ENCODE results near the gene FABP3. TPM values are rescaled to one million over a fixed set of nuclear protein-coding genes. Genes with fewer than 3 reads are reported as not detected.

Gene FABP3
- total RNA-seq, 2 donors from 2014 or later = 3.0 to 3.4 TPM

- H3K27ac Mint-ChIP-seq = no peak overlapping the region
- Histone ChIP-seq H3K9ac (ENCODE audit: extremely low read depth, low read length, poor library complexity, severe bottlenecking) (no peak overlapping the region), H3K36me3 (ENCODE audit: control insufficient read depth, insufficient read depth, low read length) (peaks cover 34% of the 10 kb centered on the region), H3K27ac (ENCODE audit: low read depth, low read length) (no peak overlapping the region), H3K4me1 (ENCODE audit: control insufficient read depth, insufficient read depth, low read length) (no peaks in the 10 kb centered on the region), H3K27me3 (ENCODE audit: control insufficient read depth, insufficient read depth, low read length, poor library complexity, severe bottlenecking) (no peaks in the 10 kb centered on the region), H3K4me3 (ENCODE audit: low read length) (no peak overlapping the region), H3K9me3 (ENCODE audit: control insufficient read depth, low read length) (no peaks in the 10 kb centered on the region)
- H3K27me3 Mint-ChIP-seq (ENCODE audit: insufficient read depth) = no peaks in the 10 kb centered on the region
- H3K9me3 Mint-ChIP-seq = no peaks in the 10 kb centered on the region
- no peaks in the 10 kb centered on the region for H3K4me1 Mint-ChIP-seq
- H3K4me3 Mint-ChIP-seq = no peak overlapping the region
- peaks cover 38% of the 10 kb centered on the region for H3K36me3 Mint-ChIP-seq (ENCODE audit: low read depth)
- WGBS, 2 experiments (ENCODE audit: insufficient coverage in 1 of 2, insufficient read length in 1 of 2) = 95% methylated on average over 4 of the region's 4 CpGs; no CpG with 5 or more reads in 1 of the 2 experiments
- no peak for TF ChIP-seq CTCF (conservative IDR thresholded peaks at IDR 0.05)
- no peak for DNase-seq
Observed at GRCh38 chr1:31324093-31324492, 48.8 kb downstream of the FABP3 start.

DNA sequence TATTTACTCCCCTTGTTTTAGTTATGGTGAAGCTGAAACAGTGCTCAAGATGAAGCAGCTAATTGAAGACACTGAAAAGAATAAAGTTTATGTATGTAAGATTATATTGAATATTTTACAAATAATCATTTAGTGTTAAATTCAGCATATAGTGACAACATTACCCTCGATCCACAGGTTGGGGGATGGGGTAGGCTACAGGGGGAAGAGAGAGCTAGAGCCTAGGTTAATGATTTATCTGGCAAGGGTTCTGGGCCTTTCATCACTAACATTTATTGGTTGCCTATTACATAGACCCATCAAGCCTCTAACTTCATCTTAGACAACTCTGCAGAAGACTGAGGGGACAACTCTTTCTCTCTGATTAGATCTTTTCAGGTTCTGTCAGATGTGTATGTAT, 54.7 kb downstream of the FABP3 start:
- Histone ChIP-seq H3K4me1 (ENCODE audit: control insufficient read depth, insufficient read depth, low read length) (no peaks in the 10 kb centered on the region), H3K4me3 (ENCODE audit: low read length) (no peak overlapping the region), H3K27ac (ENCODE audit: low read depth, low read length) (no peak overlapping the region), H3K9ac (ENCODE audit: extremely low read depth, low read length, poor library complexity, severe bottlenecking) (no peak overlapping the region), H3K27me3 (ENCODE audit: control insufficient read depth, insufficient read depth, low read length, poor library complexity, severe bottlenecking) (no peaks in the 10 kb centered on the region), H3K9me3 (ENCODE audit: control insufficient read depth, low read length) (no peaks in the 10 kb centered on the region), H3K36me3 (ENCODE audit: control insufficient read depth, insufficient read depth, low read length) (peaks cover 78% of the 10 kb centered on the region)
- TF ChIP-seq CTCF (conservative IDR thresholded peaks at IDR 0.05) = no peak
- Mint-ChIP-seq H3K4me1 (no peaks in the 10 kb centered on the region), H3K4me3 (no peak overlapping the region), H3K27ac (no peak overlapping the region), H3K27me3 (ENCODE audit: insufficient read depth) (no peaks in the 10 kb centered on the region), H3K36me3 (ENCODE audit: low read depth) (peaks cover 69% of the 10 kb centered on the region), H3K9me3 (no peaks in the 10 kb centered on the region)
- 86% methylated on average over 1 of the region's 1 CpG; no CpG with 5 or more reads in 1 of the 2 experiments for WGBS, 2 experiments (ENCODE audit: insufficient coverage in 1 of 2, insufficient read length in 1 of 2)
- no peak for DNase-seq

- H3K27me3 ChIP-seq (ENCODE audit: control insufficient read depth, insufficient read depth, low read length, poor library complexity, severe bottlenecking) = no peaks in the 10 kb centered on the region
- H3K4me3 ChIP-seq (ENCODE audit: low read length) = no peak overlapping the region
- WGBS, 2 experiments (ENCODE audit: insufficient coverage in 1 of 2, insufficient read length in 1 of 2) = 90 to 91% methylated on average over 3 of the region's 3 CpGs
- H3K36me3 ChIP-seq (ENCODE audit: control insufficient read depth, insufficient read depth, low read length) = peaks cover 90% of the 10 kb centered on the region
- Mint-ChIP-seq H3K27me3 (ENCODE audit: insufficient read depth) (no peaks in the 10 kb centered on the region), H3K9me3 (no peaks in the 10 kb centered on the region), H3K4me1 (no peaks in the 10 kb centered on the region), H3K27ac (no peak overlapping the region), H3K4me3 (no peak overlapping the region), H3K36me3 (ENCODE audit: low read depth) (peaks cover 72% of the 10 kb centered on the region)
- peaks cover 15% of the 10 kb centered on the region for H3K9me3 ChIP-seq (ENCODE audit: control insufficient read depth, low read length)
- DNase-seq = no peak
- H3K9ac ChIP-seq (ENCODE audit: extremely low read depth, low read length, poor library complexity, severe bottlenecking) = no peak overlapping the region
- no peak overlapping the region for H3K27ac ChIP-seq (ENCODE audit: low read depth, low read length)
- no peaks in the 10 kb centered on the region for H3K4me1 ChIP-seq (ENCODE audit: control insufficient read depth, insufficient read depth, low read length)
- TF ChIP-seq CTCF (conservative IDR thresholded peaks at IDR 0.05) = no peak
Observed at GRCh38 chr1:31315902-31316301, 57.0 kb downstream of the FABP3 start.

Other genes with a start within 250 kb of the FABP3 start
- 10 to 100 TPM in 1 of 2 donors, 1 to 10 TPM in 1; 7.0 to 13.2 TPM for gene NKAIN1, start 133.2 kb downstream of the FABP3 start, total RNA-seq
- 100 to 1,000 TPM in 1 of 2 donors, 10 to 100 TPM in 1; 98.6 to 141 TPM for gene SNRNP40, start 76.3 kb downstream of the FABP3 start, total RNA-seq
- 10 to 100 TPM; 47.6 to 53.8 TPM for gene ZCCHC17, start 76.0 kb downstream of the FABP3 start, total RNA-seq
- gene SERINC2, start 40.1 kb upstream of the FABP3 start, total RNA-seq = 10 to 100 TPM; 25.9 to 35.1 TPM
- gene TINAGL1, start 203.4 kb upstream of the FABP3 start, total RNA-seq = 1 to 10 TPM; 3.0 to 3.4 TPM
- not detected for gene HCRTR1, start 244.6 kb upstream of the FABP3 start, total RNA-seq

Data from endodermal cell (in vitro differentiated cells).